GM04503 (cell line): ENCODE measurements around the gene SLC16A10.
"Not testable (repeated sequence)": the region's sequence is repeated elsewhere in the genome, so short reads cannot be mapped to it uniquely, and the experiment has no call there.

Experiments
- DNase-seq: peaks from one replicate; pipeline ENCODE4 v3.0.0-alpha.2; 2012; ENCODE audit warnings: low read depth

Gene SLC16A10, protein sequence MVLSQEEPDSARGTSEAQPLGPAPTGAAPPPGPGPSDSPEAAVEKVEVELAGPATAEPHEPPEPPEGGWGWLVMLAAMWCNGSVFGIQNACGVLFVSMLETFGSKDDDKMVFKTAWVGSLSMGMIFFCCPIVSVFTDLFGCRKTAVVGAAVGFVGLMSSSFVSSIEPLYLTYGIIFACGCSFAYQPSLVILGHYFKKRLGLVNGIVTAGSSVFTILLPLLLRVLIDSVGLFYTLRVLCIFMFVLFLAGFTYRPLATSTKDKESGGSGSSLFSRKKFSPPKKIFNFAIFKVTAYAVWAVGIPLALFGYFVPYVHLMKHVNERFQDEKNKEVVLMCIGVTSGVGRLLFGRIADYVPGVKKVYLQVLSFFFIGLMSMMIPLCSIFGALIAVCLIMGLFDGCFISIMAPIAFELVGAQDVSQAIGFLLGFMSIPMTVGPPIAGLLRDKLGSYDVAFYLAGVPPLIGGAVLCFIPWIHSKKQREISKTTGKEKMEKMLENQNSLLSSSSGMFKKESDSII

DNA sequence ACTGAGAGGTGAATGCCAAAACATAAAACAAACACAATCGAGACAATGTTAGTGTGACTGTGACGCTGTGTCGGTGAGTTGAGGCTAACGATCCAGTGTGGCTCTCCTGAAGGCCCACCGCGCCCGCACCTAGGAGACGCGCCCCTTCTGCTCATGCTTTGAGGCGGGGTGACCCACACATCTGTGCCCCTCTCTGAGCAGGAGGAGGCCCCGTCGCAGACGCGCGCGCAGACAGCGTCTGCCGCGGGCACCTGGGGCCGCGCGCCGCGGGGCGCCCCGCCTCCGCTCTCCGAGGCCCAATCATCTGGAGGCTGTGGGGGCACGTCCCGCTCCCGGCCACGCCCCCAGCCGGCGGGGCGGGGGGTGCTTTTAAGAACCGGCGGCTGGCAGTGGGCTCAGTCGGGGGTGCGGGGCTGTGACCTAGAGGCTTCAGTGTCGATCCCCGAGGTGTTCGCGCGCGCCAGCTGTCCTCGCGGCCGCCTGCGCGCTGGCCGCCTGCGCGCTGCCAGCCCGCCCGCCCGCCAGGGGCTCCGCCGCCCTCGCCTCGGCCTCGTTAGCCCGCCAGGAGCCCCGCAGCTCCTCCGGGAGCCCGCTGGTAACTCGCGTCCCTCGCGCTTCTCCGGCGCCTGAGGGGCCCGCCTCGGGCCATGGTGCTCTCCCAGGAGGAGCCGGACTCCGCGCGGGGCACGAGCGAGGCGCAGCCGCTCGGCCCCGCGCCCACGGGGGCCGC is at the start of gene SLC16A10:
Gene SLC16A10, plus strand, starts transcription at position 398 of the 730 bp plus-strand sequence. Its CDS starts 250 bp downstream, at position 648.
- DNase-seq: no peak

DNA sequence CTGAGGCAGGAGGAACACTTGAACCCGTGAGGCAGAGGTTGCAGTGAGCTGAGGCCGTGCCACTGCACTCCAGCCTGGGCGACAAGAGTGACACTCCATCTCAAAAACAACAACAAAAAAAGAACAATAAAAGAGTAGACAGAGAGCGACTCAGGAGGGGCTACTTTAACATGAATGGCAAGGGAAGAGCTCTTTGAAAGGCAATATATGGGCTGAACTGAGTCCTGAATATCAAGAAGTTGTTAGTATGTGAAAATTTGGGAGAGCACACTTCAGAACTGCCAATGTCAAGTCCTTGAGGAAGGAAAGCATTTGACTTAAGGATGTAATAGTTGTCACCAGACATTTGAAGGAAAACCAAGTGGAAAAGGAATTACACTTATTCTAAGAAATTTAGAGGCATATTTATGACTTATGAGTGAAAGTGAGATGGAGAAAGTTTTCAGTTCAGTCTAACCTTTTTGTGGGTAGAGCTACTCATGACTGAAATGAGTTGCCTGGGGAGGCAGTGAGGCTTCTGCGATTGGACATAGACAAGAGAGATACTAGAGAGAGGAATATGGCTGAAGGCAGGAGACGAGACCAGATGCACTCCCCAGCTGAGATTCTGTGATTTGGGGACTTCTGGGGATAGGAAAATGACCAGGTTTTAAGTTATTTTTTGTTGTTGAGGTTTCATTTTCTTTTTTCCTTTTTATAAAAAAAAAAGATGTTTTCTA is 48.6 kb upstream of the SLC16A10 start:
- no peak for DNase-seq

DNA sequence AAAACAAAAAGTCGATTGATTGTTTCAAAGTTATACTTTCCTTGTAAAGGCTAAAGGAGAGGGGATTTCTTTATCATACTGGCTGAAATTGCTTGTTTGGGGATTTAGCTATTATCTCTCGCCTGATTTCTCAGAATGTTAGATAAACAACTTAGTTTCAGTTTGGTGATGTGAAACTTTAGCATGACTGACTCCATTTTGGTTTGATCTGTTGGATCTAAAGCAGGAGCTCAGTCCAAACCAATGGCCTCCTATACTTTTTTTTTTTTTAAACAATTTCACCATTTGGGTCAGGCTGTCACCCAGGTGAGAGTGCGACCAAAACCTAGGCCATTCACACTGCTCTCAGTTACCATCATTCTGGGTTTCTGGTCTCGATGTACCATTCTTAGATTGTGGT is 45.4 kb upstream of the SLC16A10 start:
- DNase-seq: no peak

DNA sequence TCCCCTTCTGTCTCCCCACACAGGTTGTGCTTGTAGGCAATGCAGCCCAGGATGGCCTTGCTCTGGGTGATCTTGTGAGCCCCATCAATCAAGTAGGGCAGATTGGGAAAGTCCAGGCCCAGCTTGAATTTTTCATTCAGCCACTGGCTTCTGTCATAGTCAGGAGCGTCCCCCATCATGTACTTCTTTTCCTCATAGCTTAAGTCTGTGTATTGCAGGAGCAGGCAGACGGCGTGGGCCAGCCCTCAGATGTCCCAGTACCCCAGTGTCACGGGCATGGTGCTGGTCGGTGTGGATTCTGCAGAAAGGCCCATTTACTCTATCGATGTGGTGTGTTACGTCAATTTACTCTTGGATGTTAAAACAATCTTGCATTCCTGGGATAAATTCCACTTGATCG is 40.1 kb upstream of the SLC16A10 start:
- DNase-seq: no peak

DNA sequence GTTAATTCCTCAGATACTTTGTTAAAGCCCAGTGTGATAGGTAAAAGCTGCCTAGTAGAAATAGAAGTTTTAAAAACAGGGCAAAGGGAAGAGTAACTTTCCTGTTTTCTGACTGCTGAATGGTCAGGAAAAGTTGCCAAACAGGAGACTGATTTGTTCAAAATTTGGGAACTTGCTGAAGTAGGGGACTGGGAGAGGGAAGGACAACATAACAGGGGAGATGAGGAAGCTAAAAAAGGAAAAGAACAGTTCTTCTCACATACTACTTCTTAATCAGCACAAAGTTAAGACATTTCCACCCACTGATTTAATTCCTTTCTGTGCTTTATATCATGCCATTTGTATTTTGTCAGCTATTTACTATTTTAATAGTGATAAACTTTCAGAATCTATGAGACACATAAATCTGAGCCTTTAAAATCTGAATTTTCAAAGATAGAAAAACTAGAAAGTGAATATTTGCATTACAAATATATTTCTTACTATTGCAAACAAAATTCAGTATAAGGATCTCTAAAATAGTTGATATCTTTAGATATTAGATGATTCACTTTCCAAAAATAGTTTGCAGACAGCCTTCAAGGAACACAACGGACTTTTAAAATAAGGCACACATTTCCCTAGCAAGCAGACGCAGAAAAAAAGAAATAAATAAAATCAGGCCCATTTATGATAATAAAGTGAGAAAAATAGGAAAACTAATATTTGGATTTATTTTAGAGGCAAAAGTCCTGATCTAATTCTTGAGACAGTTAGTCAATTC is 36.9 kb upstream of the SLC16A10 start:
- DNase-seq: no peak

DNA sequence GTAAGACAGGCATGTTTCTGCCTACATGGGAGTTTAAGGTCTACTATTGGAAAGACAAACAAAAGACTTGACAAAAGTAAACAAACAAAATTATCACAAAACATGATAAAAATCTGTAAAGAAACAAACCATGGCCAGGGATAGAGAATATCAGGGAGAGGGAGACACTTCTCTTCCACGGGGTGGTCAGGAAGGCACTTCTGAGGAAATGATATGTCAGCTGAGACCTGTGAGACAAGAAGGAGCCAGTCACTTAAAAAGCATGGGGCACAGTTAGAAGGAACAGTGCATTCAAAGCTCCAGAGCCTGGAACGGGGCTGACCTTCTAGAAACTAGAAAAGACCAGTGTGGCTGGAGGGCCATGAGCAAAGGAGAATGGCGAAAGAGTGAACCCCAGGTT is 35.1 kb upstream of the SLC16A10 start:
- DNase-seq: no peak

DNA sequence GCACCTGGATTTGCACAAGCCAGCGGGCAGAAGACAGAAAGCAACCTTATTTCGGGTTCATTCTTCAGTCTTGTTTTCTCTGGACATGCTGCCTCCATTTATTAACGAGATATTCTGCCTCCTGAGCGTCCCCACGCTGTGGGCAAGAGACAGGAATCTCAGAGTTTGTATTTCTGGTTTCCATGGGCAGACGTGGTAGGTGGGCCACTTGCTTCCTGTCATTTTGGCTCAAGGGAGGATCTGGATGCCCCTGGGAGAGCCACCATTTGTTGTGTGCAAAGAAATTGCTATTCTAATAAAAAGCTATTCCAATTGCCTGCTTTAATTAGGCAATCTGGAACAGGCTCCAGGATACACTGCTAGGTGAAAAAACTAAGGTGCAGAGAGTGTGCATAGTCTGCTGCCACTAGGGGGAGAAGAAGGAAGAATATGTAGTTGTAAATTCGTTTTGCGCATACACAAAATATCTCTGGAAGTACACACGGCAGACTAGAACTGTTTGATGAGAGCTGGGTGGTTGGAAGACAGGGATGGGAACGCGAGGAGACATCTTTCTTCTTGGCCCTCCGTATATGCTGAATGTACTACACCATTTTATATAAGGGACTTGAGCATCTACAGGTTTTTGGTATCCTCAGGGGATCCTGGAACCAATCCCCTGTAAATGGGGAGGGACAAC is 30.1 kb upstream of the SLC16A10 start:
- DNase-seq: no peak

DNA sequence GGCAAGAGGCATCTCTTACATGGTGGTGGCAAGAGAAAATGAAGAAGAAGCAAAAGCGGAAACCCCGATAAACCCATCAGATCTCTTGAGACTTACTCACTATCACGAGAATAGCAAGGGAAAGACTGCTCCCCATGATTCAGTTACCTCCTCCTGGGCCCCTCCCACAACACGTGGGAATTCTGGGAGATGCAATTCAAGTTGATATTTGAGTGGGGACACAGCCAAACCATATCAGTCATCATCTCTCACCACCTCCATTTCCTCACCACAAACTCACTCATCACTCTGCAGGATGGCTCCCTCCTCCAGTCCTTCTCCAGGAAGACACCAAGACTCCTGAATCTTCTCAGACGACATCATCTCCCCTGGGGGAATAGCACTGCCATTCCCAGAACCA is 25.8 kb upstream of the SLC16A10 start:
- DNase-seq: no peak

DNA sequence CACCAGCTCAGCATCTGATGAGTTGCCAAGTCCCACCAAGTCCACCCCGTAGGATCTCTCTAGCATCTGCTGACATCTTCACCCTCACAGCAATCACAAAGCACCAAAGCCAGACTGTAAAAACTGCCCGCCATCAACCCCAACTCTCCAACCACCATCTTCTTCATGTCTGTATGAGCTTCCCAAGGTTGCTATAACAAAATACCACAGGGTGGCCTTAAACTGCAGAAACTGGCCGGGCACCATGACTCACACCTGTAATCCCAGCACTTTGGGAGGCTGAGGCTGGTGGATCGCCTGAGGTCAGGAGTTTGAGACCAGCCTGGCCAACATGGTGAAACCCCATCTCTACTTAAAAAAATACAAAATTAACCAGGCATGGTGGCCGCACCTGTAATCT is 25.3 kb upstream of the SLC16A10 start:
- DNase-seq: not testable (repeated sequence)

DNA sequence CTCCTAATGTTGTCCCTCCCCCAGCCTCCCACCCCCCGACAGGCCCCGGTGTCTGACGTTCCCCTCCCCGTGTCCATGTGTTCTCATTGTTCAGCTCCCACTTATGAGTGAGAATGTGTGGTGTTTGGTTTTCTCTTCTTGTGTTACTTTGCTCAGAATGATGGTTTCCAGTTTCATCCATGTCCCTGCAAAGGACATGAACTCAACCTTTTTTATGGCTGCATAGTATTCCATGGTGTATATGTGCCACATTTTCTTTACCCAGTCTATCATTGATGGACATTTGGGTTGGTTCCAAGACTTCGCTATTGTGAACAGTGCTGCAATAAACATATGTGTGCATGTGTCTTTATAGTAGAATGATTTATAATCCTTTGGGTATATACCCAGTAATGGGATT is 24.4 kb upstream of the SLC16A10 start:
- DNase-seq: not testable (repeated sequence)

DNA sequence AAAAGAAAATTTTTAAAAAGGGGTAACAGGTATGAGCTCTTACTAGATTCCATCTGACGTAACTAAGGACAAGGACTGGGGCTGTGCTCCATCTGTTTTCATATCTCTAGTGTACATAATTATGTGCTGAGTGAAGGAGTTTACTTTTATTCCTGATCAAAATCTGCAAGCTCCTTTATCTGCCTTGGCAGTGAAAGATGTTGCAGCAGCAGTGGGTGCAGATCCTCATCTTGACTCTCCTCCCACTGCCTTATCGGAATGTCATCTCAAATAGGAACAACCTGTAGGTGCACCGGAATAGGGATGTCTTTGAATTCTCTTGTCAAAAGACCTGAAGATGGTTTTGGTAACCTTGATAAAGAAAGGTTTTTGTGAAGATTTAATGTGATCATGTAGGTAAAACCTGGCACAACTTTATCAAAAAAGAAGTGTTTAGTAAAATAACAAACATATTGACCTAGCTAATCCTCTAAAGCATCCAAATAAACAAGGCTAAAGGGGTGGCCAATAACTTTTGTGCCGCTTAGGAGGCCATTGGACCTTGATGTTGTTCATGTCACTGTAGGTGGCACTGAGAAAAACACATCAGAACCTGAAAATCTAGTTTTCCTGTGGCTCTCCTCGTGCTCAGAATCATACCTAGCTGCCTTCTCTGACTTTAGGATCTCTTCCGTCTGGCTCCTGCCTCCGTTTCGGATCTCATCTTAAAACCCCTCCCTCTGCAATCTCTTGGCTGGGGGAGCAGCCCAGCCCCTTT is 19.0 kb upstream of the SLC16A10 start:
- DNase-seq: no peak

DNA sequence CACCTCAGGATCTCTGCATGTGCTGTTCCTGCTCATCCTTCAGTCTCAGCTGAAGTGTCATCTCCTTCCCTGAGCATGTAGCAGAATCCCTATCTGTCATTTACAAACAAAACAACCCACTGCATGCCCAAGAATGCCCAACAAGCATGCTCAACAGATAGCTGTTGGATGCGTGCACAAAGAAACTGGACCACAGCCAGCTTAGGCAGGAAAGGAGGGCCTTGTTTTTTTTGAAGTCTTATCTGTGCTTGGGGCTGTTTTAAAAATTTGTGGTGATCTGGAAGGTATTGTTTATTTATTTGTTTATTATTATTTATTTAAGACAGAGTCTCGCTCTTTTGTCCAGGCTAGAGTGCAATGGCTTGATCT is 18.5 kb upstream of the SLC16A10 start:
- no peak for DNase-seq

DNA sequence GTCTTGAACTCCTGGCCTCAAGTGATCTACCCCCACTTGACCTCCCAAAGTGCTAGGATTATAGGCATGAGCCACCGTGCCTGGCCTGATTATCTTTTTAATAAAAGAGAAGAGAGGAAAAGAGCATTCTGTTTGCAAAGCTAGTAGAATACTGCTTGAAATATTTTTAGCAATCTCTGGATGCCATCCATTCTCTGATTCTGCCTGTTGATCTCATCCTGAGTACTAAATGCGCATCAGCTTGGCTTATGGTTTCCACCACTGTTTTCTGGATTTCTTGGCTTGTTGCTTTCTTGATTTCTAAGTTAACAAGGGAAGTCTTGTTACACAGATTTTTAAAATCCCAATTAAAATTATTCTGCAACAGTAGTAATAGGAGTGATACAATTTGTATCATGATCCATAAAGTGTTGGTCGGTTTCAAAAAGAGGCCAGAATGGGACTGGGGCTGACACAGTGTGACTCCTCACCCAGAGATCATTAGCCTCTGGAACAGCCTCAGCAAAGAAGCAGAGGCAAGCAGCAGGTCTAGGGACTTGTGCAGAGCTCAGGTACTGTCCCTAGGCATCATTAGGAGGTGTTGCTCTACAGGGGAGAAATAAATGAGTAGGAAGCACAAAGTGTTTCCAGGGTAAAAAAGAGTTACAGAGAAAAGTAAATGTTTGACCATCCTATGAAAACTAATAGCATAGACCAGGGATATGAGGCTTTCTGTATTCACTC is 17.8 kb upstream of the SLC16A10 start:
- DNase-seq: no peak

DNA sequence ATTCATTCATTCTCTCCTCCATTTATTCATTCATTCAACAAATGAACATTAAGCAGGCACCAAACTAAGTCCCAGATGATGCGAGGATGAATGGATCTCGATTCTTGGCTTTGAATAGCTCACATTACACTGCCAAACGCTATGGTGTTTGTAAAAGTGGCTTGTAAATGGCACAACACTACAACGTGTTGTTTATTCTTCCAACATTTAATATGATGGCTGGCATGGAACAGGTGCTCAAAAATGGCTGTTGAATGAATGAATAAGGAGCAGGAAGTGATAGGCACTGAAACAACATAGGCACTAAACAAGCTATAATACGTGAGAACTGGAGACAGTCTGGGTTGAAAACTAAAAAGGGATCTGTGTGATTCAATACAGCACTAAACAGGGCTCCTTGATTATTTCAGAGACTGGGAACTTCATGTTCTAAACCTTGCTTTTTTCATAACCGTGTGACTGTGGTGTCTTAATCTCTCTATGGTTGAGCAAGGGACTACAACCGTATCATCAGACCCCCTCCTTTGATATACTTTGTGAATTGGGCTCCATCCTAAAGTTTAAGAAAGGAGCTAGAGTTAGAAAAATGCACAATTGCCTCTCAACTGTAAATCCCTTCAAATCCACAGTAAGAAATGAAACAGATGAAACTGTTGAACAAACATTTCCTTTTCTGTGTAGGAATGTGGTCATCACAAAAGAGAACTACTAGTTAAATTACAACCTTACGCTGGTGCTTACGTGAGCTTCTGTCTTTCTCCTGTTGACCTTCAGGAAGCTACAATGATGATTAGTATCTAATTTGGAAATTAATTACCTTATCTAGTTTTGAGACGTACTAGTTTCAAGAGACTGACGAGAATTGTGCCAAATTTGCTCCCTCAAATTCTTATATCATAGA is 16.9 kb upstream of the SLC16A10 start:
- DNase-seq: no peak

DNA sequence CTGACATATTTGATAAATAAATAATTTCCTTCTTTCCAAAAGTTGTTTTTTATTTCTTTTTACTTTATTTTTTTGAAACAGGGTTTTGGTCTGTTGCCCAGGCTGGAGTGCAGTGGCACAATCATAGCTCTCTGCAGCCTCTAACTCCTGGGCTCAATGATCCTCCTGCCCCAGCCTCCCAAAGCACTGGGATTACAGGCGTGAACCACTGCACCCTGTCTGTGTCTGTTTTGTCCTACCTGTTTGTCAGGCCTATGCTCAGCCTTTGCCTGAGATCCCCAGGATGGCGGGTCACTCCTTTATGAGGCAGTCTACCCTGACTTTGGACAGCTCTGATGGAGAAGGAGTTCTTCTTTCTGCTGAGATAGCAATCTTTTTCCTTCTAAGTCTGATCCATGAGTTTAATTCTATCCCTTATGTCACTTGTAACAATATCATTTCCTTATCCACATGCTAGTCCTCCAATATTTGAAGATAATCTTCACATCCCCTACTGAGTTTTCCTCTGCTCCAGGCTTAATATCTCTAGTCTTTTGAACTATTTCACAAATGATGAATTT is 14.4 kb upstream of the SLC16A10 start:
- DNase-seq: no peak

DNA sequence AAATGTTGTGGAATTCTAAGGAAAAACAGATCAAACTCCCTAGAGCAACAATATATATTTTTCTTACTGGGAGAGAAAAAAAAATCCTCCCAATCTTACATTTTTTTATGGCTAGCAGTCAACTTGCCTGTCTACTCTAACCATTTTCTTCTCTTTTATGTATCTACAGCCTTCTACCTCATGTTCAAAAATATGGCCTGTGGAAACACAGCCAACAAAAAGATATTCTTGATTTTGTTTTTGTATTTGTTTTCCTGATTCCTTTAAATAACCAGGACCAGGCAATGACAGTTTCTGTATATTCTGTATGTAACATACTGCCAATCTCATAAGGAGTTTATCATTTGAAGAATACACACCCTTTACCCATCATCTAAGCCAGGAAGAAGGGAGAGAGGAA is 13.0 kb upstream of the SLC16A10 start:
- DNase-seq: no peak

DNA sequence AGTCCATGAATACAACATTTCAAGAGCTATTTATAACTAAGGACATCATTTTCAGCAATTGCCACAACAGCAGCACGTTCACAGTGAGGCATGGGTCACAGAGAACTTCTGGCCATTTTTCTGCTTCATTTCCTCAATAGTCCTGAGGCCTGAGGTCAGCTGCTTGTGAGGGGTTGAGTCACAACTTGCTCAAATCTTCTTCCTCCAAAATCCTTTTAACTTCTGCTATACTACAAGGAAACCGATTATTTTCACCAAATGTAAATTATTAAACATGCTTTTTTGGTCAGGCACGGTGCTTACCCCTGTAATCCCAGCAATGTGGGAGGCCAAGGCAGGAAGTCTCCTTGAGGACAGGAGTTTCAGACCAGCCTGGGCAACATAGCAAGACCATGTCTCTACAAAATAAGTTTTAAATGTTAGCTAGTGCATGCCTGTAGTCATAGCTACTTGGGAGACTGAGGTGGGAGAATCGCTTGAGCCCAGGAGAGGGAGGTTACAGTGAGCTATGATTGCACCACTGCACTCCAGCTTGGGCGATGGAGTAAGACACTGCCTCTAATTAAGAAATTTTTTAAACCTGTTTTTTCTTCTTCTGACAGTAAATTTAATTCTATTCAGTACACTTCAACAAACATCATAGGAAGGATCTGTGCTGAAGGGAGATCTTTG is 11.1 kb upstream of the SLC16A10 start:
- no peak for DNase-seq

DNA sequence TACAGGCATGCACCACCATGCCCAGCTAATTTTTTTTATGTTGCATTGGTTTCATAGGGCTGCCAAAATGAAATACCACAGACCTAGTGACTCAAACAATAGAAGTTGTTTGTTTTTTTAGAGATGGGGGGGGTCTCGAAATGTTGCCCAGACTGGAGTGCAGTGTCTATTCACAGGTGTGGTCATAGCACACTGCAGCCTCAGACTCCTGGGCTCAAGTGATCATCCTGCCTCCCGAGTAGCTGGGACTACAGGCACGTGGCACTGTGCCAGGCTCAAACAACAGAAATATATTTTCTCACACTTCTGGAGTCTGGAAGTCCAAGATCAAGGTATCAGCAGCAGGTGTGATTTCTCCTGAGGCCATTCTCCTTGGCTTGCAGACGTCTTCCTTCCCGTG is 6.6 kb upstream of the SLC16A10 start:
- DNase-seq: no peak
